AG09309 (cell line): ENCODE measurements around the gene AIMP1.

Source experiments
- DNase-seq: peaks from one replicate; pipeline ENCODE4 v3.0.0-alpha.2; 2010; ENCODE audit warnings: low read depth
- H3K4me3 ChIP-seq: 2 replicates; pipeline ENCODE4 v1.5.1; 2011; ENCODE audit warnings: mild to moderate bottlenecking, low read depth, low read length, moderate library complexity; ENCODE audit not compliant: control insufficient read depth
- TF ChIP-seq, protein P1 (sequence below): IDR thresholded peaks from 2 replicates; pipeline ENCODE4 v1.5.1; 2011; ENCODE audit warnings: mild to moderate bottlenecking, low read depth, low read length, inconsistent platforms; ENCODE audit not compliant: insufficient read depth, control insufficient read depth; ENCODE audit errors: missing control alignments

The AIMP1 gene

DNA sequence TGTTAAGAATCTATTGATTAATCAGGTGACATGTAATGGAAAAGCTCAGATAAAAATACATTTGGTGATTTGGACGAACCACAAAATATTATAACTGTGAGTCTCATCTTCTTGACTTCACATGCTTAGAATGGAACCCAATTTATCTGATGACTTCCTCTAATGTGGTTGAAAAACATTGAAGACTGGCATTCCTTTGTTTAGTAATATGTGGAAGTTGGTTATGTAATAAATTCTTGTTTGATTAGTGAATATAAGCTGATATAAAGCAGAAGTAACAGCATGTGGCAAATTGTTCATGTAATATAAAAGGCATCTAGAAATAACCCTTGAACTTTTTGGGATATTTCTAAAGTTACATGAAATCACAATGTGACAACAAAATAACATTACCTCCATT, 42.5 kb downstream of the AIMP1 start:
- peak; percentile 58 for DNase-seq
- TF ChIP-seq, protein P1, sequence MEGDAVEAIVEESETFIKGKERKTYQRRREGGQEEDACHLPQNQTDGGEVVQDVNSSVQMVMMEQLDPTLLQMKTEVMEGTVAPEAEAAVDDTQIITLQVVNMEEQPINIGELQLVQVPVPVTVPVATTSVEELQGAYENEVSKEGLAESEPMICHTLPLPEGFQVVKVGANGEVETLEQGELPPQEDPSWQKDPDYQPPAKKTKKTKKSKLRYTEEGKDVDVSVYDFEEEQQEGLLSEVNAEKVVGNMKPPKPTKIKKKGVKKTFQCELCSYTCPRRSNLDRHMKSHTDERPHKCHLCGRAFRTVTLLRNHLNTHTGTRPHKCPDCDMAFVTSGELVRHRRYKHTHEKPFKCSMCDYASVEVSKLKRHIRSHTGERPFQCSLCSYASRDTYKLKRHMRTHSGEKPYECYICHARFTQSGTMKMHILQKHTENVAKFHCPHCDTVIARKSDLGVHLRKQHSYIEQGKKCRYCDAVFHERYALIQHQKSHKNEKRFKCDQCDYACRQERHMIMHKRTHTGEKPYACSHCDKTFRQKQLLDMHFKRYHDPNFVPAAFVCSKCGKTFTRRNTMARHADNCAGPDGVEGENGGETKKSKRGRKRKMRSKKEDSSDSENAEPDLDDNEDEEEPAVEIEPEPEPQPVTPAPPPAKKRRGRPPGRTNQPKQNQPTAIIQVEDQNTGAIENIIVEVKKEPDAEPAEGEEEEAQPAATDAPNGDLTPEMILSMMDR: no peak
- H3K4me3 ChIP-seq: no peak overlapping the region

DNA sequence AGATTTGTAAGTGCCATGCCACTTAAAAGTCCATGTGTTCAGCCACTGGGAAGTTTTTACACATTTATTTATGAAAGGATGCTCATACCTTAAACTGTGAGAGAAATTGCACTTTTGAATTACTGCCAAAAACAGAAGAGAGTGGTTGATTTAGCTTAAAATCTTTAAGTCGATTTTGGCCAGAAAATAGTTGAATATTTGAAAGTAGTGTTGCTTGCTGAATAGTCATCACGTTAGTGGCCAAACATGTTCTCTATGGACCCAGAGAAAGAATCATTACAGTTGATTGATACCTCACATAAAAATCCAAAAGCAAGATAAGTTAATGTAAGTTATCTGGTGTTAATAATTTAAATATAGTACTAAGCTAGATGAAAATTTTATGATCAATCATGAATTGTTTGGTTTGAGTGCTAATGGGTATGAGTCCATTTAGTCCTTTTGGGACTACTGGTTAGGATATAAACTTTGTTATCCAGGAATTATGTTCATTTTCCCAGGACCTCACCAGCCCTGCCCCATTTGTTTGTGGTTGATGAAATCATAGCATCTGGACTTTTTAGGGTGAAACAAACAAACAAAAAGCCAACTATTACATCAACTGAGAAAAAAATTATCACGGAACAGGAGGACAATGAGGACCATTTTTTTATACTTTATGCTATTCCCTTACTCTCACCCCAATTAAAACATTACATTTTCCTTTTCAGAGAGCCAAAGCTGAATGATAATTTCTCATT, 45.9 kb downstream of the AIMP1 start:
- TF ChIP-seq, protein P1: no peak
- DNase-seq: no peak

DNA sequence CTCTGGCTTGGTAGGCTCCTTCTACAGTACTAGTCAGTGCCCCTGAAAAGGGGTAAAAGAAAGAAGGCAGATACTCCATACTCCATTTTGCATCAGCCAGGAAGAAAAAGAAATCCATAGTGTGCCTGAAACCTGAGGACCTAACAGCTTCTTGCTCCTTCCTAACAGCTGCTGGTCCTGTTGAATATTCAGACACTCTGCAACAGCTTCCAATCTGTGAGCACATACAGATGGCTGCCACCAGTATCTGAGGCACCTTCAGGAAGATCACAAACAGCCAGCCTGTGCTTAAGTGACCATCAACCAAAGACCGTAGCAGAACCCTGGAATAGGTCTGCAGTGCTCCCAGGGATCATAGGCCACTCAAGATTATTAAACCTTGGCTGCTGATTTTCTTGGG, 47.9 kb downstream of the AIMP1 start:
- no peak overlapping the region for H3K4me3 ChIP-seq
- DNase-seq: no peak
- TF ChIP-seq, protein P1: no peak

More for the DNA sequence above, 45.9 kb downstream of the AIMP1 start:
- no peak overlapping the region for H3K4me3 ChIP-seq

DNA sequence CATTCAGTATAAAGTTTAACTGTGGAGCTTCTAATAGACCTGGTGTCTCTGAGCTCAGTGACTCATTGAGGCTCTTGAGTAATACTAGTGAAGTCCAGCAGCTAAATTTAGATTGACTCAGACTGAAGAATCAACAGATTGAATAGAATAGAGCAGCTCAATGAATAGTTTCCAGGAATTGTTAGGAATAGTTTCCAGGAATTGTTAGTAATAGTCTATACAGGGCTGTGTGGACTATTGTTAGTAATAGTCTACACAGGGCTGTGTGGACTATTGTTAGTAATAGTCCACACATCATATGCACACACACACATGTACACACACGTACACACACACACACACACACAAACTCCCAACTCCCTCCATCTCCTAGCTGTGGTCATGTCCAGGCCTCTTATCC, 49.3 kb downstream of the AIMP1 start:
- peak; percentile 82 for DNase-seq
- H3K4me3 ChIP-seq: no peak overlapping the region
- TF ChIP-seq, protein P1: no peak

DNA sequence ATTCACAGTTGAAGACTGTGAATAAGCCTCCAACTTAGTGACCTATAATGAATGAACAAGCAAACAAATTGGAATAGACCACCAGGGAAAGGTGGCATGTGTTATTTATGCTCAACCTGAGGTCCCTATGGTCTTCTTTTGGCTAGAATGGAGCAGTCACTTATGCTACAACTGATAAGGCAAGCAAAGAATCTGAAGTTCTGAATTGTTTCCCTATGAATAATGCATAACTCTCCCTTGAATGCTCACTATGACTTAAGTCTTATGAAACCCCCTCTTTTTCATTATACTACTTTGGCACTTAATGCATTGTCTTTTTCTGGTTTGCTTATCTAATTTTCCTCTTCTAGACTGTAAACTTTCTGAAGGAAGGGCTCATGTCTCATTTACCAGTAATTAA, 49.7 kb downstream of the AIMP1 start:
- no peak for DNase-seq
- TF ChIP-seq, protein P1: no peak
- no peak overlapping the region for H3K4me3 ChIP-seq

DNA sequence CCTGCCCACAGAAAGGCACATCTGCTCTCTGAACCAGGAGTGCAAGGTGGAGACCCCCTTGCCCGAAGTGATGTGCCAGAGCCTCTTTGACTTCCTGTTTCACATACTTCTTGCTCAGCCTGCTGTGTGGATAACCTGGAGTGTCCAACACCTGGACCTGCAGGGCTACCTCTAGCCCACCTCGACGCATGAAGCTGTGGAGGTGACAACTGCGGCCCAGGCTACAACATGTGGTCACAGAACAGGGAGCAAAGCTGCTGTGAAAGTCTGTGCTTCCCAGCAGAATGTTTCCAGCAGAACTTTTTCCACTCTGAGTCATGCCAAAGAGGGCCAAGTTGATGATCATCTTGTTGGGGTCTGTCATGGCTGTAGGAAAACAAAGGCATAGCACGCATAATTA, 50.7 kb downstream of the AIMP1 start:
- no peak for DNase-seq
- H3K4me3 ChIP-seq: no peak overlapping the region

More for the DNA sequence above, 50.7 kb downstream of the AIMP1 start:
- TF ChIP-seq, protein P1: no peak
